ENCODE results near the gene GNB1L.

DNA sequence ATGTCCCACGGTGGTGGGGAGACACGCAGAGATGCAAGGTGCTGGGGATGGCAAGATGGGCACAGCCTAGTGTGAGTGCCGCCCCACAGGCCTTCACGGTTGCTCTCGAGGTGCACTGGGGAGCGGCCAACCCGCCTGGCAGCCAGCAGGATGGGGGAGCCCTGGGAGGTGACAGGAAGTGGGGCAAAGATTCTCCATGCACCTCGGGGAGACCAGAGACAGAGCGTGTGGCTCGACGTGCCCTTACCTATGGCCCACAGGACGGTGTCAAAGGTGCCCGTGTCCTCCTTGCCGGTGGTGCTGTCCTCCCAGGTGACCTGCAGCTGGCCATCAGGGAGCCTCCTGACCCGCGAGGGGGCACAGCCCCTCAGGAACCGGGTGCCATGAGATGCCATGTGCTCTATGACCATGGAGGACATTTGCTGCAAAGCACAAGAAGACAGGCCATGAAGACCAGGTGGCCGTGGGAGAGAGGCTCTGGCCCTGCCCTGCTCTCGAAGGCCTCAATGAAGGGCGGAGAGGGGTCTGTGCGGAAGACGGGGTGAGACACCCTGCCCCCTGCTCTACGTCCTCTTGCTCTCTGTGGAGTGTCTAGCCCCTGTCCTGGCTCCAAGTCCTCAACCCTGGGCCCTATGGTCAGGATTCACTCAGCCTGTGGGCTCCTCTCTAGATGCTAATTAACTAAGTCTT is 40.6 kb upstream of the GNB1L start:
- TF ChIP-seq, protein P1, sequence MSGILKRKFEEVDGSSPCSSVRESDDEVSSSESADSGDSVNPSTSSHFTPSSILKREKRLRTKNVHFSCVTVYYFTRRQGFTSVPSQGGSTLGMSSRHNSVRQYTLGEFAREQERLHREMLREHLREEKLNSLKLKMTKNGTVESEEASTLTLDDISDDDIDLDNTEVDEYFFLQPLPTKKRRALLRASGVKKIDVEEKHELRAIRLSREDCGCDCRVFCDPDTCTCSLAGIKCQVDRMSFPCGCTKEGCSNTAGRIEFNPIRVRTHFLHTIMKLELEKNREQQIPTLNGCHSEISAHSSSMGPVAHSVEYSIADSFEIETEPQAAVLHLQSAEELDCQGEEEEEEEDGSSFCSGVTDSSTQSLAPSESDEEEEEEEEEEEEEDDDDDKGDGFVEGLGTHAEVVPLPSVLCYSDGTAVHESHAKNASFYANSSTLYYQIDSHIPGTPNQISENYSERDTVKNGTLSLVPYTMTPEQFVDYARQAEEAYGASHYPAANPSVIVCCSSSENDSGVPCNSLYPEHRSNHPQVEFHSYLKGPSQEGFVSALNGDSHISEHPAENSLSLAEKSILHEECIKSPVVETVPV (CRISPR knock-in tag; IDR thresholded peaks at IDR 0.05), result no peak
- no peak for TF ChIP-seq ZFP30 (CRISPR knock-in tag; IDR thresholded peaks at IDR 0.05)
- TF ChIP-seq ARNTL (CRISPR knock-in tag; IDR thresholded peaks at IDR 0.05; ENCODE audit: borderline replicate concordance, low read depth), result no peak
- TF ChIP-seq CSDC2 (CRISPR knock-in tag; IDR thresholded peaks at IDR 0.05), result no peak
- no peak for TF ChIP-seq ZC3H10 (CRISPR knock-in tag; IDR thresholded peaks at IDR 0.05)
- TF ChIP-seq, protein P2, sequence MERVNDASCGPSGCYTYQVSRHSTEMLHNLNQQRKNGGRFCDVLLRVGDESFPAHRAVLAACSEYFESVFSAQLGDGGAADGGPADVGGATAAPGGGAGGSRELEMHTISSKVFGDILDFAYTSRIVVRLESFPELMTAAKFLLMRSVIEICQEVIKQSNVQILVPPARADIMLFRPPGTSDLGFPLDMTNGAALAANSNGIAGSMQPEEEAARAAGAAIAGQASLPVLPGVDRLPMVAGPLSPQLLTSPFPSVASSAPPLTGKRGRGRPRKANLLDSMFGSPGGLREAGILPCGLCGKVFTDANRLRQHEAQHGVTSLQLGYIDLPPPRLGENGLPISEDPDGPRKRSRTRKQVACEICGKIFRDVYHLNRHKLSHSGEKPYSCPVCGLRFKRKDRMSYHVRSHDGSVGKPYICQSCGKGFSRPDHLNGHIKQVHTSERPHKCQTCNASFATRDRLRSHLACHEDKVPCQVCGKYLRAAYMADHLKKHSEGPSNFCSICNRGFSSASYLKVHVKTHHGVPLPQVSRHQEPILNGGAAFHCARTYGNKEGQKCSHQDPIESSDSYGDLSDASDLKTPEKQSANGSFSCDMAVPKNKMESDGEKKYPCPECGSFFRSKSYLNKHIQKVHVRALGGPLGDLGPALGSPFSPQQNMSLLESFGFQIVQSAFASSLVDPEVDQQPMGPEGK (CRISPR knock-in tag; IDR thresholded peaks at IDR 0.05; ENCODE audit: borderline replicate concordance), result no peak
- TF ChIP-seq, protein P3, sequence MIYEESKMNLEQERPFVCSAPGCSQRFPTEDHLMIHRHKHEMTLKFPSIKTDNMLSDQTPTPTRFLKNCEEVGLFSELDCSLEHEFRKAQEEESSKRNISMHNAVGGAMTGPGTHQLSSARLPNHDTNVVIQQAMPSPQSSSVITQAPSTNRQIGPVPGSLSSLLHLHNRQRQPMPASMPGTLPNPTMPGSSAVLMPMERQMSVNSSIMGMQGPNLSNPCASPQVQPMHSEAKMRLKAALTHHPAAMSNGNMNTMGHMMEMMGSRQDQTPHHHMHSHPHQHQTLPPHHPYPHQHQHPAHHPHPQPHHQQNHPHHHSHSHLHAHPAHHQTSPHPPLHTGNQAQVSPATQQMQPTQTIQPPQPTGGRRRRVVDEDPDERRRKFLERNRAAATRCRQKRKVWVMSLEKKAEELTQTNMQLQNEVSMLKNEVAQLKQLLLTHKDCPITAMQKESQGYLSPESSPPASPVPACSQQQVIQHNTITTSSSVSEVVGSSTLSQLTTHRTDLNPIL (CRISPR knock-in tag; IDR thresholded peaks at IDR 0.05; ENCODE audit: low read depth), result no peak
- no peak for TF ChIP-seq SNAI2 (CRISPR knock-in tag; IDR thresholded peaks at IDR 0.05)
- no peak for TF ChIP-seq ZFP3 (CRISPR knock-in tag; IDR thresholded peaks at IDR 0.05)

All from SK-N-SH treated with all-trans-retinoic acid at 6 μM for 48 hours (cell line).